NCI-H187 (cell line): ENCODE results near the gene WEE1.
"Not testable (repeated sequence)": the region's sequence is repeated elsewhere in the genome, so short reads cannot be mapped to it uniquely, and the experiment has no call there.

Experiments
- DNase-seq, 2 experiments: peaks; one replicate each; lab custom pipeline; 2025; lab: John Stamatoyannopoulos, UW

Gene WEE1

DNA sequence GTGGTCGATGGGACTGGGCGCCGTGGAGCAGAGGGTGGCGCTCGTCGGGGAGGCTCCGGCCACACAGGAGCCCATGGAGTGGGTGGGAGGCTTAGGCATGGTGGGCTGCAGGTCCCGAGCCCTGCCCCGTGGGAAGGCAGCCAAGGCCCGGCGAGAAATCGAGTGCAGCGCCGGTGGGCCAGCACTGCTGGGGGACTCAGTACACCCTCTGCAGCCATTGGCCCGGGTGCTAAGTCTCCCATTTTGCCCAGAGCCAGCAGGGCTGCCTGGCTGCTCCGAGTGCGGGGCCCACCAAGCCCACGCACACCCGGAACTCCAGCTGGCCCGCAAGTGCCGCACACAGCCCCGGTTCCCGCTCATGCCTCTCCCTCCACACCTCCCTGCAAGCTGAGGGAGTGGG, 49.6 kb downstream of the WEE1 start:
- not testable (repeated sequence) for DNase-seq

DNA sequence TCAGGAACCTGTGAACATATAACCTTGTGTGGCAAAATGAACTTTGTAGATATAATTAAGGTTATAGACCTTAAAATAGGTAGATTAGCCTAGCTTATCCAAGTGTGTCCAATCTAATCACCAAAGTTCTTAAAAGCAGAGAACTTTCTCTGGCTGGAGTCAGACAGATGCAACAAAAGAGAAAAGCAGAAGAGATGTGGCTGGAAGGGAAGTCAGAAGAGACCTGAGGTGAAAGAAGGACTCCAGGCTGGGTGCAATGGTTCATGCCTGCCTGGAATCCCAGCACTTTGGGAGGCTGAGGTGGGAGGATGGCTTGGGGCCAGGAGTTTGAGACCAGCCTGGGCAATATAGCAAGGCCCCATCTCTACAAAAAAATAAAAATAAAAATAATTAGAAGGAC, 51.0 kb downstream of the WEE1 start:
- DNase-seq = no peak

DNA sequence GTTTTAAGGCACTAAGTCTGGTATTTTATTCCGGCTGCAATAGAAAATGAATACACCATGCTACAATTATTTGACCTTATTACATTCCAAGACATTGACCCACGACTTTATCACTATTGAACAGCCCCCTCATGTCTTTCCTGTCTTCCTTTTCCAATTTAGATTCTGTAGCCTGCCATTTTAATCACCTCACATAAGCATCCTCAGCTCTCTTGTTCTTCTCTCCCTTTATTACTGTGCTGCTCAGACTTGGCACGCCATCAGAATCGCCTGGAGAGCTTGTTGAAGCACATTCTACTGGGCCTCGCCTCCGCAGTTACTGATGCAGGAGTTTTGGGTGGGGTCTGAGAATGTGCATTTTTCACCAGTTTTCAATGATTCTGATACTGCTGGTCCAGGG, 51.7 kb downstream of the WEE1 start:
- DNase-seq = no peak

DNA sequence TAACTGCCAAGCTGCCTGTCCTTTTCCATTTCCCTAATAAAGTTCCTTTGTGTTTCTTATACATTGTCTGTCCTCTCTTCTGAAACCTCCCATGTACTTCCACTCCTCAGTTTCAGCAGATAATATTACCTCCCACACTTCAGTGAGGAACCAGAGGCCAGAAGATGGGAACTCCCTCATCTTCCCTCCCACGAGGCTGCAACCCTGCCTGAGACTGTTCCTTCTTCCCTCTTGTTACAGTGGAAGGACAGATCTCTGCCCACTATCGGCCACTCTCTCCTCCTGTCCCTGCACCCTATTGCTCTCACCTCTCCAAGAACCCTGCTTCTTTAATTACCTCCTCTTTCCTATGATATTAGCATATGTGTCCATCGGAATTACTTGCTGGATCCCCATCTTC, 52.3 kb downstream of the WEE1 start:
- no peak for DNase-seq

DNA sequence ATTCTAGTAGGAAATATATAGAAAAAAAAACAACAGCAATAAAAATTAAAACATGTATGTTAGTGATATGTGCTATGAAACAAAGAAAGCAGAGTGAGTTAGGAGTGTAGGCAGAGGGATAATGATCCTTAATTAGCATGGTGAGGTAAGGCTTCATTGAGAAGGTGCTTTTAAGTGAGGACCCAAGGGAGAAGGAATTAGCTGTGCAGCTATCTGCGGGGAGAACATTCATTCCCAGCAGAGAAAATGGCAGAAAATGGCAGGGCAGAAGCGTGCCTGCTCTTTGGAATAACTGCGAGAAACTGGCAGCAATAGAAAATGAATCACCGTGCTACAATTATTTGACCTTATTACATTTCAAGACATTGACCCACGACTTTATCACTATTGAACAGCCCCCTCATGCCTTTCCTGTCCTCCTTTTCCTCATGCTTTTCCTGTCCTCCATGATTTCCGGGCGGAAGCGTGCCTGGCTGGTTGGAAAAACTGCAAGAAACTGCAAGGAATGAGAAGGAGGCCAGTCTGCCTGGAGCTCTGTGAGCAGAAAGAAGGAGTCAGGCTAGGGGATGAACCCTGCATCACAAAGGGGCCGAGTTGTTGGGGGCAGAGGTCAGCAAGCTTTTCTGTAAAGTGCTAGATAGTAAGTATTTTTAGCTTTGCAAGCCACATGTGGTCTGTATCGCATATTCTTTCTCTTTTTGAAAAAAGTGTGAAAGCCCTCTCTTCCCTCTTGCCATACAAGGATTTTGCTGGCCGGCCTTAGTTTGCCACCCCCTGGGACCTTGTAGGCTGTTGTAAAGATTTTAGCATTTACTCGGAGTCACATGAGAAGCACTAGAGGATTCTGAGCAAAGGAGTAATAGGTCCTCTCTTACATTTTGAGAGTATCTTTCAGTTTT, 53.3 kb downstream of the WEE1 start:
- DNase-seq = no peak

DNA sequence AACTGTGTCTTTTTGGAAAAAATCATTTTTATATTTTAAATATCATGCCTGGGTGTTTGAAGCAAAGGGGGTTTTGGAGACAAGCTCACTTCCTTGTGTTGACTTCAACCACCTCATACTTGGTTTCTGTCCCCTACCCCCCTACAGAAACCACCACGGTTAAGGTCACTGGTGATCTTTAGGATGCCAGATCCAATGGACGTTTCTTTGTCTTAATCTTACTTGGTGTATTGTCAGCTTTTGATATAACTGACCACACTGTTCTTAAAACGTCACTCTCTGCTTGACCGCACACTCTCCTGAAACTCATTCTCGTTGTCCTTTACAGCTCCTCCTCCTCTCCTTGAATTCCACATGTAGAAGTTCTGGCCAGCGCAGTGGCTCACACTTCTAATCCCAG, 55.6 kb downstream of the WEE1 start:
- DNase-seq = no peak

DNA sequence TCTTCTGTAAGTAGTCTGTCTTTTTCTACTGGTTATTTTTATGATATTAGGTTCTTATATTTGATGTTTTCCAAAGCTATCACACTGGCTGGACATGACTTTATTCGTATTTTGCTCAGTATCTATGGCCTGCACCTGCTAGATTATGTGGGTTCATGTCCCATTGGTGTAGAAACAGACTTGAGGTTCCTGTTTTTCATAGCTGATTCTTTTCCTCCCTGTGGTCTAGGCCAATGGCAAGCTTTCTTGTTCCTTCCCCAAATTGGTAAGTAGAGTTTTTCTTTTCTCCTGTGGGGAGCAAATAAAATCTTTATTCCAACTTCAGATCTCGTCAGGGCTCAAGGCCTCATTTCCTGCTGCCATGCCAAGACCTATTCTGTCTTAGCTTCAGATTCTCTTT, 60.2 kb downstream of the WEE1 start:
- DNase-seq = no peak

DNA sequence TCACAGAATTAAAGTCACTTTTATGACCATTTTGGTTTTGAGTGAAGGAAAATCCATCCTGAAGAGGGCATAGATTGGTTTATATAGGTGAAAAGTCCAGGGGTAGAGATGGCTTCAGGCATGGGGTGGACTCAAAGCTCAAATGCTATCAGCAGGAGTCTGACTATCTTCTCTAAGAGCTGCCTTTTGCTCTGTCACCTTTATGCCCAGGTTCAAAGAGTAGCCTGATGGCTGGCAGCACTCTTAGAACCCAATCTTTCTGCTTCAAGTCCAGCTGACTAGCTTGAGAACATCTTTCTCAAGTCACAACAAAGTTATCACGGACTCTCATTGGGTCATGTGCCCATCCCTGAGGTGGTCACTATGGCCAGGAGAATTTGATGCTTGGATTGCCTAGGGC, 63.2 kb downstream of the WEE1 start:
- no peak for DNase-seq

DNA sequence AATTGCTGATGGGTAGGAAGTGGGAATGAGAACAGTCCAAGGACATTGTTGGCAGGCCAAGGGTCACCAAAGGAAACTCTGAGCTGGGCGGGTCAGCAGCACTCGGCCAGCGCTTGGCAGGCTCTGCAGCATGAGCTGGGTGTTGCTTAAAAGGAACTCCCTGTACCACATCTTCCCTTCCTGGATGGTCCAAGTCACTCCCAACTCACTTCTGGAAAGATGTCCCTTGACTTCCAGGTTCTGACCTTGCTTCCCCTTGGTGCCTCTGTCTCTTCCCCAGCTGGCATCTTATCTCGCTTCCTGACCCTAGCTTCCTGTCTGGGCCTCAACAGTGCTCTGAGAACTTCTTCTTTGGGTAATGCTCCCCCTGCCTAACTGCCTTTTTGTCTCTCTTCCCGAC, 65.6 kb downstream of the WEE1 start:
- DNase-seq = no peak
